ENCODE results near the gene XXYLT1. TPM values are rescaled to one million over a fixed set of nuclear protein-coding genes. Genes with fewer than 3 reads are reported as not detected.

Gene XXYLT1
- total and polyA plus RNA-seq, 10 of the 15 experiments (the other 5 are each of a cell fraction or from before 2014, with no cell fraction given), result 1.2 to 14.2 (median 9.3) TPM

DNA sequence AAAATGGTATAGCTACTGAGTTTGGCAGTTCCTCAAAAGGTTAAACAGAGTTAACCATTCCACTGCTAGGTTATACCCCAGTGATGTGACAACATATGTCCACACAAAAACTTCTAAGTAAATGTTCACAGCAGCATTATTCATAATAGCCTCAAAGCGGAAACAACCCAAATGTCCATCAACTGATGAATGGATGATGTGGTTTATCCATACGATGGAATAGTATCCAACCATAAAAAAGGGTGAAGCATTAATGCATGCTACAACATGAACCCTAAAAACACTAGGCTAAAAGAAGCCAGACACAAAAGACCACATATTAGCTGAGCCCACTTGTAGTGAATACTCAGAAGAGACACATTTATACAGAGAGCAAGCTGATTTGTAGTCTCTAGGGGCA is 9.0 kb downstream of the XXYLT1 start:
- POLR2A ChIA-PET, result interaction anchor here (1.1 to 1.8 kb wide), 2 partner anchors 9 to 575 kb away, joined by 3 to 7 read pairs; partner anchors contain the start of gene XXYLT1
- CTCF ChIA-PET, result interaction anchor here (1.0 to 3.9 kb wide), 9 partner anchors 9 to 594 kb away, joined by 3 to 47 read pairs (median 6); partner anchors contain the start of genes LSG1 and XXYLT1
- RAD21 ChIA-PET (ENCODE audit: unreplicated experiment), result interaction anchor here (0.8 to 5.2 kb wide), 6 partner anchors 9 to 579 kb away, joined by 3 to 41 read pairs (median 6); partner anchors contain the start of genes FAM43A and XXYLT1
- 77% methylated on average over 2 of the region's 2 CpGs for WGBS (ENCODE audit: insufficient coverage, insufficient replicate concordance, low lambda C conversion rate, missing lambda C conversion rate)
- no peak overlapping the region for H3K4me3 ChIP-seq
- intact Hi-C loops (cut with micrococcal nuclease; ENCODE audit: unreplicated experiment) (loop anchor here (2.0 to 10.0 kb wide), 2 partner anchors 589 to 927 kb away; partner anchors contain the start of gene LSG1), in situ Hi-C loops (cut with MboI) (no loop called here)
- ATAC-seq (no peak), DNase-seq (ENCODE audit: low read depth, low spot score) (no peak), FAIRE-seq (no peak)
- H3K79me2 ChIP-seq (ENCODE audit: control insufficient read depth, insufficient read depth, low read length), result peaks cover 15% of the 10 kb centered on the region
- no peak overlapping the region for H2AFZ ChIP-seq (ENCODE audit: control insufficient read depth, low read depth, low read length)
- H3K4me1 ChIP-seq (ENCODE audit: control insufficient read depth, insufficient read depth, low read length), result peaks cover 21% of the 10 kb centered on the region
- no peak overlapping the region for H3K27ac ChIP-seq (ENCODE audit: control insufficient read depth, insufficient read depth)
- SMC1A ChIA-PET (ENCODE audit: uncharacterized antibody, unreplicated experiment), result interaction anchor here (0.9 to 3.6 kb wide), 7 partner anchors 9 to 590 kb away, joined by 3 to 34 read pairs (median 6); partner anchors contain the start of genes LSG1 and XXYLT1
- no peak overlapping the region for H3K9ac ChIP-seq (ENCODE audit: control insufficient read depth, insufficient read depth, low read length)
- H3K9me3 ChIP-seq (replicated peaks; ENCODE audit: control insufficient read depth, insufficient read depth, low read length), result no peaks in the 10 kb centered on the region
- H3K4me2 ChIP-seq (ENCODE audit: control insufficient read depth, insufficient read depth), result no peak overlapping the region
- BruUV-seq (replicated peaks), result no TSS peak
- no peaks in the 10 kb centered on the region for H3K36me3 ChIP-seq (ENCODE audit: control insufficient read depth in 2 of 2, insufficient read depth in 2 of 2, low read length in 1 of 2)
- no peaks in the 10 kb centered on the region for H4K20me1 ChIP-seq (ENCODE audit: control insufficient read depth, insufficient read depth)
- no peaks in the 10 kb centered on the region for H3K27me3 ChIP-seq (replicated peaks in 1 of 2; ENCODE audit: control insufficient read depth in 2 of 2, insufficient read depth in 2 of 2, low read length in 1 of 2)
- no peak for TF ChIP-seq ZBTB4 (CRISPR knock-in tag; IDR thresholded peaks at IDR 0.05)
- TF ChIP-seq EP300 (IDR thresholded peaks at IDR 0.05; ENCODE audit: borderline replicate concordance in 1 of 2, control insufficient read depth in 1 of 2, low read depth in 2 of 2, low read length in 2 of 2), result no peak
- TF ChIP-seq KAT2A (conservative IDR thresholded peaks at IDR 0.05; ENCODE audit: control insufficient read depth, low read depth, low read length), result no peak
- TF ChIP-seq, protein P1, sequence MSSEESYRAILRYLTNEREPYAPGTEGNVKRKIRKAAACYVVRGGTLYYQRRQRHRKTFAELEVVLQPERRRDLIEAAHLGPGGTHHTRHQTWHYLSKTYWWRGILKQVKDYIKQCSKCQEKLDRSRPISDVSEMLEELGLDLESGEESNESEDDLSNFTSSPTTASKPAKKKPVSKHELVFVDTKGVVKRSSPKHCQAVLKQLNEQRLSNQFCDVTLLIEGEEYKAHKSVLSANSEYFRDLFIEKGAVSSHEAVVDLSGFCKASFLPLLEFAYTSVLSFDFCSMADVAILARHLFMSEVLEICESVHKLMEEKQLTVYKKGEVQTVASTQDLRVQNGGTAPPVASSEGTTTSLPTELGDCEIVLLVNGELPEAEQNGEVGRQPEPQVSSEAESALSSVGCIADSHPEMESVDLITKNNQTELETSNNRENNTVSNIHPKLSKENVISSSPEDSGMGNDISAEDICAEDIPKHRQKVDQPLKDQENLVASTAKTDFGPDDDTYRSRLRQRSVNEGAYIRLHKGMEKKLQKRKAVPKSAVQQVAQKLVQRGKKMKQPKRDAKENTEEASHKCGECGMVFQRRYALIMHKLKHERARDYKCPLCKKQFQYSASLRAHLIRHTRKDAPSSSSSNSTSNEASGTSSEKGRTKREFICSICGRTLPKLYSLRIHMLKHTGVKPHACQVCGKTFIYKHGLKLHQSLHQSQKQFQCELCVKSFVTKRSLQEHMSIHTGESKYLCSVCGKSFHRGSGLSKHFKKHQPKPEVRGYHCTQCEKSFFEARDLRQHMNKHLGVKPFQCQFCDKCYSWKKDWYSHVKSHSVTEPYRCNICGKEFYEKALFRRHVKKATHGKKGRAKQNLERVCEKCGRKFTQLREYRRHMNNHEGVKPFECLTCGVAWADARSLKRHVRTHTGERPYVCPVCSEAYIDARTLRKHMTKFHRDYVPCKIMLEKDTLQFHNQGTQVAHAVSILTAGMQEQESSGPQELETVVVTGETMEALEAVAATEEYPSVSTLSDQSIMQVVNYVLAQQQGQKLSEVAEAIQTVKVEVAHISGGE (CRISPR knock-in tag; IDR thresholded peaks at IDR 0.05), result no peak
- TF ChIP-seq, protein P2, sequence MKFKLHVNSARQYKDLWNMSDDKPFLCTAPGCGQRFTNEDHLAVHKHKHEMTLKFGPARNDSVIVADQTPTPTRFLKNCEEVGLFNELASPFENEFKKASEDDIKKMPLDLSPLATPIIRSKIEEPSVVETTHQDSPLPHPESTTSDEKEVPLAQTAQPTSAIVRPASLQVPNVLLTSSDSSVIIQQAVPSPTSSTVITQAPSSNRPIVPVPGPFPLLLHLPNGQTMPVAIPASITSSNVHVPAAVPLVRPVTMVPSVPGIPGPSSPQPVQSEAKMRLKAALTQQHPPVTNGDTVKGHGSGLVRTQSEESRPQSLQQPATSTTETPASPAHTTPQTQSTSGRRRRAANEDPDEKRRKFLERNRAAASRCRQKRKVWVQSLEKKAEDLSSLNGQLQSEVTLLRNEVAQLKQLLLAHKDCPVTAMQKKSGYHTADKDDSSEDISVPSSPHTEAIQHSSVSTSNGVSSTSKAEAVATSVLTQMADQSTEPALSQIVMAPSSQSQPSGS (IDR thresholded peaks at IDR 0.05; ENCODE audit: low read length), result no peak
- no peak for TF ChIP-seq POLR2AphosphoS2 (IDR thresholded peaks at IDR 0.05; ENCODE audit: low read depth, low read length)
- TF ChIP-seq RB1 (IDR thresholded peaks at IDR 0.05; ENCODE audit: borderline replicate concordance), result no peak
- no peak for TF ChIP-seq MTA2 (IDR thresholded peaks at IDR 0.05; ENCODE audit: low read depth)
- no peak for TF ChIP-seq MLLT1 (IDR thresholded peaks at IDR 0.05)
- no peak for TF ChIP-seq NBN (IDR thresholded peaks at IDR 0.05)
- no peak for TF ChIP-seq USF2 (IDR thresholded peaks at IDR 0.05; ENCODE audit: borderline replicate concordance, low read depth, low read length)
- no peak for TF ChIP-seq ZZZ3 (IDR thresholded peaks at IDR 0.05; ENCODE audit: control insufficient read depth, insufficient read length, low read depth)
